Hepatocyte (in vitro differentiated cells): ENCODE results near the gene MBOAT2. TPM values are rescaled to one million over a fixed set of nuclear protein-coding genes. Genes with fewer than 3 reads are reported as not detected.

Experiments used
- DNase-seq: peaks from one replicate; pipeline ENCODE4 v3.0.0-alpha.2; 2016; ENCODE audit warnings: low spot score
- H2AFZ ChIP-seq: fragments of 200-600 bp; sonication (generic); 2 replicates; pipeline ENCODE4 v1.6.0; 2016; ENCODE audit warnings: antibody characterized with exemption, mild to moderate bottlenecking
- H3K27ac ChIP-seq: fragments of 200-600 bp; sonication (generic); 2 replicates; pipeline ENCODE4 v1.5.1; 2016; ENCODE audit warnings: mild to moderate bottlenecking
- H3K27me3 ChIP-seq: fragments of 200-600 bp; sonication (generic); 2 replicates; pipeline ENCODE4 v1.6.1; 2016
- H3K36me3 ChIP-seq: fragments of 200-600 bp; sonication (generic); replicated peaks from 2 replicates; pipeline ENCODE4 v1.5.1; 2016; ENCODE audit warnings: low read depth; ENCODE audit not compliant: insufficient read depth
- H3K4me1 ChIP-seq: fragments of 200-600 bp; sonication (generic); 2 replicates; pipeline ENCODE4 v1.5.1; 2016; ENCODE audit warnings: mild to moderate bottlenecking, moderate library complexity; ENCODE audit not compliant: insufficient read depth
- H3K4me2 ChIP-seq: fragments of 200-600 bp; sonication (generic); 2 replicates; pipeline ENCODE4 v1.6.0; 2016
- H3K4me3 ChIP-seq: fragments of 200-600 bp; sonication (generic); 2 replicates; pipeline ENCODE4 v1.5.1; 2016; ENCODE audit warnings: mild to moderate bottlenecking
- H3K79me2 ChIP-seq: fragments of 200-600 bp; sonication (generic); 2 replicates; pipeline ENCODE4 v1.6.0; 2017; ENCODE audit warnings: mild to moderate bottlenecking
- H3K9me2 ChIP-seq: fragments of 200-600 bp; sonication (generic); replicated peaks from 2 replicates; pipeline ENCODE4 v1.6.0; 2017; ENCODE audit warnings: mild to moderate bottlenecking; ENCODE audit not compliant: insufficient read depth
- H3K9me3 ChIP-seq: fragments of 200-600 bp; sonication (generic); 2 replicates; pipeline ENCODE4 v1.5.1; 2016; ENCODE audit warnings: low read depth, mild to moderate bottlenecking
- H4K20me1 ChIP-seq: fragments of 200-600 bp; sonication (generic); 2 replicates; pipeline ENCODE4 v1.6.0; 2016; ENCODE audit warnings: mild to moderate bottlenecking; ENCODE audit not compliant: insufficient read depth, poor library complexity, severe bottlenecking
- CTCF ChIP-seq: fragments of 200-600 bp; sonication (generic); IDR thresholded peaks from 2 replicates; pipeline ENCODE4 v1.5.1; 2016; ENCODE audit warnings: antibody characterized with exemption, mild to moderate bottlenecking; ENCODE audit not compliant: poor library complexity
- EZH2 ChIP-seq: fragments of 200-600 bp; sonication (generic); IDR thresholded peaks from 2 replicates; pipeline ENCODE4 v1.6.1; 2016; ENCODE audit warnings: antibody characterized with exemption, mild to moderate bottlenecking, borderline replicate concordance
- EZH2phosphoT487 ChIP-seq: fragments of 200-600 bp; sonication (generic); IDR thresholded peaks from one replicate; pipeline ENCODE4 v1.6.1; 2018; ENCODE audit warnings: antibody characterized with exemption, mild to moderate bottlenecking, low read depth, moderate library complexity; ENCODE audit not compliant: unreplicated experiment, severe bottlenecking
- WGBS: methylation state at CpG from one replicate; pipeline ENCODE4 v1.1.6; 2016; ENCODE audit warnings: low lambda C conversion rate; ENCODE audit errors: missing lambda C conversion rate; 5-methylcytosine and 5-hydroxymethylcytosine counted together
- polyA plus RNA-seq: library from polyadenylated mRNA; unstranded; fragments of >200 nt; fragmentation: Nextera tagmentation; extraction: Ambion mirVana; gene quantifications from 2 replicates; pipeline ENCODE4 v1.2.1, GENCODE V29; 2016
- total RNA-seq: library from RNA; depleted of rRNA; stranded (reverse); fragments of >200 nt; gene quantifications from 2 replicates; pipeline ENCODE4 v1.2.3, GENCODE V29; 2014

The MBOAT2 gene
- total and polyA plus RNA-seq, 2 experiments from 2014 or later, result 22.8 to 35.2 TPM

GRCh38 chr2:8850845-8851487, 152.5 kb downstream of the MBOAT2 start:
- Histone ChIP-seq H3K4me1 (no peaks in the 10 kb centered on the region), H3K79me2 (no peaks in the 10 kb centered on the region), H3K4me2 (no peak overlapping the region), H3K27ac (no peak overlapping the region), H3K27me3 (no peaks in the 10 kb centered on the region), H3K9me2 (no peaks in the 10 kb centered on the region), H2AFZ (no peak overlapping the region), H3K9me3 (no peaks in the 10 kb centered on the region), H3K4me3 (no peak overlapping the region), H3K36me3 (no peaks in the 10 kb centered on the region), H4K20me1 (no peaks in the 10 kb centered on the region)
- TF ChIP-seq CTCF (no peak), EZH2phosphoT487 (no peak), EZH2 (no peak)
- 85% methylated on average over 8 of the region's 8 CpGs for WGBS
- no peak for DNase-seq

GRCh38 chr2:8849327-8849726, 154.2 kb downstream of the MBOAT2 start:
- Histone ChIP-seq H3K27me3 (no peaks in the 10 kb centered on the region), H3K27ac (no peak overlapping the region), H3K4me2 (no peak overlapping the region), H3K9me3 (no peaks in the 10 kb centered on the region), H3K4me1 (no peaks in the 10 kb centered on the region), H4K20me1 (no peaks in the 10 kb centered on the region), H2AFZ (no peak overlapping the region), H3K36me3 (no peaks in the 10 kb centered on the region), H3K4me3 (no peak overlapping the region), H3K79me2 (no peaks in the 10 kb centered on the region), H3K9me2 (no peaks in the 10 kb centered on the region)
- DNase-seq, result no peak
- 84% methylated on average over 4 of the region's 4 CpGs for WGBS
- TF ChIP-seq EZH2 (no peak), EZH2phosphoT487 (no peak), CTCF (no peak)

- no peak overlapping the region for H3K4me2 ChIP-seq
- H3K79me2 ChIP-seq, result no peaks in the 10 kb centered on the region
- TF ChIP-seq EZH2 (no peak), CTCF (no peak), EZH2phosphoT487 (no peak)
- H3K9me2 ChIP-seq, result no peaks in the 10 kb centered on the region
- no peaks in the 10 kb centered on the region for H3K4me1 ChIP-seq
- H3K27ac ChIP-seq, result no peak overlapping the region
- H3K4me3 ChIP-seq, result no peak overlapping the region
- 45% methylated on average over 7 of the region's 7 CpGs for WGBS
- H3K27me3 ChIP-seq, result no peaks in the 10 kb centered on the region
- no peak overlapping the region for H2AFZ ChIP-seq
- H3K9me3 ChIP-seq, result no peaks in the 10 kb centered on the region
- H4K20me1 ChIP-seq, result no peaks in the 10 kb centered on the region
- DNase-seq, result no peak
- no peaks in the 10 kb centered on the region for H3K36me3 ChIP-seq
Observed at GRCh38 chr2:8848328-8849100, 155.0 kb downstream of the MBOAT2 start.
